H1 (cell line): ENCODE data around the gene ANKUB1. TPM values are rescaled to one million over a fixed set of nuclear protein-coding genes. Genes with fewer than 3 reads are reported as not detected.

Experiments
- E2F6 ChIP-seq: IDR thresholded peaks from 2 replicates; pipeline ENCODE4 v1.6.1; 2012; ENCODE audit warnings: inconsistent platforms
- polyA plus RNA-seq, 7 experiments: library from polyadenylated mRNA; depleted of rRNA in 3 of 7; stranded (reverse) in 5 of 7; unstranded in 2 of 7; fragments of >200 nt in 5 of 7; fragments of 200-250 nt in 2 of 7; gene quantifications; 1 replicate in 5 of 7; 2 replicates in 1 of 7; 4 replicates in 1 of 7; pipeline versions ENCODE4 v1.2.1 to v1.2.3, GENCODE V29; 2011 to 2013; ENCODE audit warnings: missing spikeins in 2 of 7, mixed read lengths in 2 of 7
- total RNA-seq: library from RNA; stranded (reverse); fragmentation: NEBNext Ultra II Directional; extraction: Animal tissue kit (Norgen Biotek cat#: 25700); gene quantifications from 2 replicates; pipeline ENCODE4 v1.2.1, GENCODE V29; 2021

ANKUB1 gene
- total and polyA plus RNA-seq, 2 of the 8 experiments (the other 6 are each of a cell fraction or from before 2014, with no cell fraction given) = not detected

DNA sequence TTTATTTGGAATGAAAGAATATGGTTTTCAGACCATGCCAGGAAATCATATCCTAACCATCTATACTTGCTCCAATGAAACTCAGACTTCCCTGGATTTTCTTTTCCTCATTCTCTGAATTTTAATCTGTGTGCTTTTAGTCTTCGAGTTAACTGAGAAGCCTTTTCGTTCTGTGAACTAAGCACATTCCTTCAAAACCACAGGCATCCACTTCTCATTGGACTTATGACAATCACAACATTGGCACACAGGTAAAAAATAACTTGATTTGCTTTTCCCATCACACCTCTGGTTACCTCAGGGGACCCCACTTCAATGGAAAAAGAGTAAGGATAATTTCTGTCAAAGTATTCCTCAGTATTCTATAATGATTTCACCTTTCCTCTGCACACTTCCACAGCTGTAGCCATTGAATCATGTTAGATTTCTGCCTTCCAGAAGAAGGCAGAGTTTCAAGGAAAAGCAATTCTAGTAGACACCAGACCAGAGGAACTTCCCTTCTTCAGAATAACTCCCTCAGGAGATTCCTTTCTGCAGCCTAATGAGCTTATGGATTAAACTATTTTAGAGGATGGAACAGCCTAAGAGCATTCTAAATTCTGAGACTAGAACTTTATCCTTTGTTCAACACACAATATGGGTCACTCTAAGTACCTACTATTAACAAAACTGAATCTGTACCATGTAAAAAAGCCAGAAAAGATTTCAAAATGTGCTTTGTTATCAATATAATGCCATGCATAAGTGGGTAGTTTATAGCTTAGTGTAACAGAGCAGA lies 56.0 kb downstream of the ANKUB1 start (continued):
- TF ChIP-seq E2F6 = no peak
